NCI-H2196 (cell line): ENCODE results near the gene FGF4.
"Not testable (repeated sequence)": the region's sequence is repeated elsewhere in the genome, so short reads cannot be mapped to it uniquely, and the experiment has no call there.

ENCODE experiments used
- DNase-seq: peaks from one replicate; lab custom pipeline; 2025; ENCODE audit not compliant: unreplicated experiment; lab: John Stamatoyannopoulos, UW

Gene FGF4

GRCh38 chr11:69773626-69774353, 1.4 kb downstream of the FGF4 start:
- DNase-seq, result no peak

- no peak for DNase-seq
Measured at GRCh38 chr11:69771466-69771865, 3.7 kb downstream of the FGF4 start.

- no peak for DNase-seq
Measured at GRCh38 chr11:69770540-69770939, 4.6 kb downstream of the FGF4 start.

- DNase-seq, result no peak
Measured at GRCh38 chr11:69765498-69765995, 9.6 kb downstream of the FGF4 start.

- not testable (repeated sequence) for DNase-seq
Measured at GRCh38 chr11:69764918-69765317, 10.2 kb downstream of the FGF4 start.

- no peak for DNase-seq
Measured at GRCh38 chr11:69760319-69760718, 14.8 kb downstream of the FGF4 start.

- DNase-seq, result no peak
Measured at GRCh38 chr11:69752890-69753289, 22.3 kb downstream of the FGF4 start.

GRCh38 chr11:69750875-69751597, 24.1 kb downstream of the FGF4 start:
- no peak for DNase-seq

GRCh38 chr11:69750108-69750850, 24.9 kb downstream of the FGF4 start:
- no peak for DNase-seq

- no peak for DNase-seq
Measured at GRCh38 chr11:69748637-69749036, 26.5 kb downstream of the FGF4 start.

- no peak for DNase-seq
Measured at GRCh38 chr11:69746752-69747742, 28.1 kb downstream of the FGF4 start.

- no peak for DNase-seq
Measured at GRCh38 chr11:69746140-69746539, 29.0 kb downstream of the FGF4 start.

GRCh38 chr11:69745201-69745600, 29.9 kb downstream of the FGF4 start:
- DNase-seq, result no peak

GRCh38 chr11:69744435-69744834, 30.7 kb downstream of the FGF4 start:
- DNase-seq, result no peak

- DNase-seq, result no peak
Measured at GRCh38 chr11:69734841-69735240, 40.3 kb downstream of the FGF4 start.

GRCh38 chr11:69734367-69734766, 40.8 kb downstream of the FGF4 start:
- no peak for DNase-seq

- no peak for DNase-seq
Measured at GRCh38 chr11:69732910-69733309, 42.2 kb downstream of the FGF4 start.

GRCh38 chr11:69731110-69731509, 44.0 kb downstream of the FGF4 start:
- DNase-seq, result no peak

GRCh38 chr11:69730500-69730899, 44.6 kb downstream of the FGF4 start:
- DNase-seq, result no peak

- no peak for DNase-seq
Measured at GRCh38 chr11:69729252-69729651, 45.9 kb downstream of the FGF4 start.
